RCC 7860 (cell line): ENCODE data around the gene SKI.

ENCODE experiments used
- DNase-seq: peaks from one replicate; pipeline ENCODE4 v3.0.0-alpha.2; 2015; ENCODE audit warnings: low spot score
- FAIRE-seq: peaks from 2 replicates; lab custom pipeline; 2012; peaks lifted over from hg19 to GRCh38; lab: Jason Lieb, UNC

The SKI gene

DNA sequence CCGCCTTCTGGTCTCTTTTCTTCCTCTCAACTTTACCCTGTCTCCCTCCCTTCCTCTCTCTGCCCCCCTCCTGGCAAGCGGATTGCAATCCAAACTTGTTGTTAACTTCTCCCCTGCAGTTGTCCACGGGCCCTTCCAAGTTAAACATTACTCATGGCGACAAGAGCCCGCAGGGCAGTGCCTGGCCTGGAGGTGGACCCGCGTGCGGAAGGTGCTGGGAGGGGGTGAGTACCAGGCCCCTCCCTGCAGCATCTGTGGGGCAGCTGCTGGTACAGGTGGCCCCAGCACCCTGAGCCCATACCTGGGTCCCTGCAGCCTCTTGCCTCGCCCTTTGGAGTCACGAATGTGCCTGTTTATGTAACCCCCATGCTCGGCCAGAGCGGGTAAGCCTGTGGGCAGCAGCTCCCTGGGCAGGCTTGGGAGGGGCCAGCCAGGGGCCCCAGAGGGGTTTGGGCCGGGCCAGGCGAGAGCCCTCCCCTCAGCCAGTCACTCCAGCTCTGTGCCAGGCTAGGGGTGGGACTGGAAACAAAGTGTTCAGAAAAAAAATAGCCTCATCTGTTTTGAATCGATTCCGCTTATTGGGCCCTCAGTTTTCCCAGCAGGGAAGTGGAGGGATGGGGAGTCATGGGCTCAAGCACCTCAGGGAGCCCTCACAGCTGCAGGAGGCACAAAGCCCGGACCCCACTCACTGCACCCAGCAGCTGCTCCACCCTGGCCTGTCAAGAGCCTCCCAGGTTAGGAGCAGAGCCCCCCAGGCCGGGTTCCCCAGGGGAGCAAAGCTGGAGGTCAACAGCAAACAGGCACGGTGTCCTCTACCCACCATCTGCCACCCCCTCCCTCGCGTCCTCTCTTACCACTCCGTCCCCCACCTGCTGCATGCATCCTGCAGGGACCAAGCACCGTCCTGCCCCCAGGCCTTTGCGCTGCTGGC, 19.5 kb upstream of the SKI start:
- FAIRE-seq = peak; percentile 41
- peak; percentile 66 for DNase-seq

DNA sequence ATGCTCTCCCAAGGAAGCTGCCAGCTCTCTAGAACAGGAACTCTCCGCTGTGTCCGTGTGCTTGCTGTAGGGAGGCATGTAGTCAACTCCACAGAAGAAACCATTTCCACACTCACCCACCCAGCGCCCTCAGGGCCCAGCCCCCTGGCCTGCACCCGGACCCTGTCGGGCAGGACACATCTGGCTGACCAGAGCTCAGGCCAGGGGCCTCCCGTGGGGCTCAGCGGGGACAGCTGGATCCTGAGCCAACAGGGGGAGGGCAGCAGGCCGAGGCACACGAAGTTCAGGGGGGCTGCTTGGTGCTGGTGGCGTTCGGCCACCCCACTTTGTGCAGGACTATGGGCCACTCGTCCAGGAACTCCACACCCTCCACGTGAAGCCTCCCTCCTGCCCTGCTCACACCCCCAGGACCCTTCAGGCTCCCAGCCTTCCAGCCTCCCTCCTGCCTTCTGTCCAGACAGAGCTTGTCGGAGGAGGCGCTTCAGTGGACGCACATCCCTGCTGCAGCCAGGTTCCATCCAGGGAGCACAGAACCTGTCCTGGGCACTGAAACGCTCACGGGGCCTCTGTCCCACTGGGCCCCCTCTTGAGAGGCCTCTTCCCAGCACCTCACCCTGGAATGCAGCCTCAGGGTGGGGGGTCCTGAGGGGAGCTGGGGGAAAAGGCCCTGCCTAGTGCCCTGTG, 18.6 kb upstream of the SKI start:
- DNase-seq = no peak
- no peak for FAIRE-seq

DNA sequence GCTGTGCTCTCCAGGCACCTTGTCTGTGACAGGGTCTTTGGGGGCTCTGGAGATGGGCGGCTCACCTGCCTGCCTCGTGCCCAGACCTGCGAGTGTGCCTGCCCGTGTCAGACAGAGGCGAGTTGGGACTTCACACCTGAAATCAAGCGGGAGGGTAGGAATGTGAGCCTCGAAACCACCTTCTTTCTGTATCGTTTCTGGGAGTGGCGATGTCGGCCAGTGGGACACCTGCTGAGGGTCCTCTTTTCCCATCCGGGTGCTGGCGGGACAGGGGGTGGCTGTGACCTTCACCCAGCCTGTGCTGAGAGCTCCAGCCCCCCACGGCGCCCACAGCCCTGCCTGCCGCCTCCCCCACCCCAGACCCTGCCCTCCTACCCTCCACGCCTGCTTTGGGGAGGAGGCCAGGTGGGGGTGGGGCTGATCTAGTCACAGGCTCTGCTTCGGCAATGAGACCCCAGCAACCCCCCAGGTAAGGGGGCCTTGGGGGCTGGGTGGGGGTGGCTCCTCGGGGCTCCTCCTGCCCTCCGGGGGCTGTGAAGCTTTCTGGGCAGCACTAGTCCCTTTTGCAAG, 17.9 kb upstream of the SKI start:
- no peak for DNase-seq
- no peak for FAIRE-seq

DNA sequence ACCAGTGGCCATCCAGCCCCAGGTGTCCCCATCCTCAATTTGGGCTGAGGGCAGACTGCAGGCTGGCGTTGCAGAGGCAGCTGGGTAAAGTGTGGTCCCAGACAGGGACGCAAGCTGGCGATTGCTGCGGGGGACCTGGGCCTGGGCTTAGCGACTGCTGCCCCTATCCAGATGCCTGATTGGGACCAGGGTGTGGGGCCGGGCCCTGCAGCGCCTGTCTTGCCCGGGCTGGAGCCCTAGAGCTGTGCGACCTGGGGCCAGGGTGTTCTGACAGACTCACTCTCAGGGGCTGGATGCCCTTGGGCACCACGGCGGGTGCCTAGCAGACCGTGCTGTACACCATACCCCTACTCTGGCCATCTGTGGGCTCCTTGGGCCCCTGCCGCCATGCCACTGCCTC, 17.3 kb upstream of the SKI start:
- FAIRE-seq = no peak
- DNase-seq = no peak

DNA sequence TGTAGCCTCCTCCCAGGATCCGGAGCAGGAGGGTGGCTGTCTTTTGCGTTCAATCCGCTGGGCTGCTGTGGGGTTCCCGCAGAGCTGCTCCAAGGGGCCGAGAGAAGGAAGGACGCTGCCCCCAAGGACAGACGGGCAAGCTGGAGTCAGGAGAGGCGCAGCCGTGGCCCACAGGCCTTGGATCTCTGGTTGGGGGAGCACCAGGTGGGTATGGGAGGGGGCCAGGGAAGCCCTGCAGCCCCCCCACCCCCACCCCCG, 15.9 kb upstream of the SKI start:
- FAIRE-seq (no peak), DNase-seq (no peak)

DNA sequence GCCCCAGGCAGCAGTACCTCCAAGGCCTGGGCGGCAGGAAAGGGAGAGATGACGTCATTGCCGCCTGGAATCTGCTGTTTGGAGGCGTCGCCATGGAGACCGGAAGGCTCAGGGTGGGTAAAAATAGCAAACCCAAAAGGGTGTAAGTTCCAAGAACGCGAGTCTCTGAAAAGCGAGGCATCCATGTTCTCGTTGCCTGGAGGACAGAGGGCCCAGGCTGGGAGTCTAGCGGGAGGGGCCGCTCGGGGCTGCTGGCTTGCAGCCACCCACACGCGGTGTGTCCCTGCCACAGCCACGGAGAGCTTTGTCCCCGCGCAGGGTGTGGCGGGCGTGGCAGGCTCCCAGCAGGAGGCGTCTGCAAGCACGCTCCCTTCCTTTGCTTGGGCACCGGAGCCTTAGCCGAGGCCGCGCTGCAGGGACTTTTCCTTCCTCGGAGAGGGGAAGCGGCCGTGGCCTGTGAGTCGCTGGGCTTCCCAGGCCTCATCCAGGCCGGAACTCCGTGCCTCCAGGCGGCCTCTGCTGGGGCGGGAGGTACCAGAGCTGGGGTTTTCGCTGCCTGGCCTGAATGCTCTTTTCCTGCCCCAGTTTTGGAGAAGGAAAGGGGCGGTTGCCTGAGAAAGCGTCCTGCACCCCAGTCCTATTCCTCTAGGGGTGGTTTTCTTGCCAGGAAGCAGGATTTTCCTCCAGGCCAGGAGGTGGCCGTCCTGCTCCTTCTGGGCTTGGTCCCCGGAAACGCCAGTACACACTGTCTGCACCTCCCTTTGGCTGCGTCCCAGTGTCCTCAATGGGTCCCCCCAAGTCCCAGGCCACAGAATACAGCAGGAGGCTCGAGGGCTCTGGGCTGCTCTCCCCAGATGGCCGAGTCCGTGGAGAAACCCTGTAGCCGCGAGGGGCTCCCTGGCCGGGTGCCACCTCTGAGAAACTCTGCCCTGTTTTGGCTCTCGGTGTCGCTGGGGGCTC, 15.3 kb upstream of the SKI start:
- FAIRE-seq = no peak
- DNase-seq = peak; percentile 87

DNA sequence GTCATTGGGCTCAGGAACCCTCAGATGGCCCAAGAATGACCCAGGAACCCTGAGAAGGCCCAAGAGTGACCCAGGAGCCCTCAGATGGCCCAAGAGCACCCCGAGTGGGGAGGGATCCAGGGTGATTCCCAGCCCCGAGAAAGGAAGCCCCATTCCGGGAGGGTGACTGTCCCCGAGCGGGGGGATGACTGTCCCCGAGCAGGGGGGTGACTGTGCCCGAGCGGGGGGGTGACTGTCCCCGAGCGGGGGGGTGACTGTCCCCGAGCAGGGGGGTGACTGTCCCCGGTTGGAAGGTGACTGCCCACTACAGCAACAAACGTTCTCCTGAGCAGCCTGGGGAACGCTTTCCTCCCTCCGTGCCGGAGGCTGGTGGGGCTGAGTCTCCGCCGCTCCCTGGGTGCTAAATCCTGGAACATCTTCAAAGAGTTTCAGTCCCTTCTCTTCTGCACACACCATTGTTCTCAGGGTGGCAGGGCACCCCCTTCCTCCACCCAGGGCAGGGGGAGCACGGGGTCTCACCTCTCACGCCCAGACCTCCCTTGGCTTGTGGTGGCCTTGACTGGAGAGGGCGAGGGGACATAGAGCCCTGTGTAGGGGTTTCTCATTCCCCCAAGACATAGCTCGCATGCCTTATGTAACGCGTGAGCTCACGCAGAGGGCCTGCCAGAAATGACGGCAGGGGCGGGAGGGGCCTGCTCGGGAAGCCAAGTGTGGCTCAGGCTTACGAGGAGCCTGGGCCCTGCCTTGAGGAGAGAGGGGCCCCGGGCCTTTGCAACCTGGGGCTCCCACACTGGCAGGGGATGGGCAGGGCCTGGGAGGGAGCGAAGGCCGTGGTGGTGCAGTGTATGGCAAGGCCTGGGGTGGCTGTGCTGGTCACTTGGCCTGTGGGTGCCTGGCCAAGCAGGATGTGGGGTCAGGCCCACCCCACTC, 14.3 kb upstream of the SKI start:
- FAIRE-seq (no peak), DNase-seq (no peak)

DNA sequence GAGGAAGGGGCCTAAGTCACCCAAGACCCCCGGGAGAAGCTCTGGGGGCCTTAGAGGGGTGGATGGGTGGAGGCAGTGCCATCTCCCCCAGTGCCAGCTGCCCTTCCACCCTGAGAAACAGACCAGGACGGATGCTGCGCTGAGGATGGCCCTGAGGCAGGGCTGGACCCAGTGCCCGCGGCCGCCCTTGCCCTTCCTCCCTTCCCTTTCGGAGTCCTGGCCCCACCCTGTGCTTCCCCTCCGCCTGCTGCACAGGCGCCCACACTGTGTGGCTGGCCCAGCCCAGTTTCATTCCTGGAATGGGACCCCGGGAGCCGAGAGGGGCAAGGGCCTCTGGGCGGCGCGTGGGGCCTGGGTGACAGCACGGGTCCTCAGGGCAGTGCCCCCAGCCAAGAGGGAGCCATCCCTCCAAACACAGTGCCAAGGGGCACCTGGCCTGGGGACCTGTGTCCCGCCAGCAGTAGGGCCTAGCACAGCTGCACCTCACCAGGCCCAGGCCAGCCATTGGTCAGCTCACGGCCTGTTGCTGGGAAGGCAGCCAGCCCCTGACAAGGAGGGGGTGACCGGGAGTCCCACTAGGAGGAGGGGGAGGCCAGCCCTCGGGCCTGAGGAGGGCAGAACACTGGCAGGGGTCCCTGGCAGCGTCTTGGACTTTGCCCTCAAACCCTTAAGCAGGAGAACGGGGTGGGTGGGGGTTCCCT, 13.4 kb upstream of the SKI start:
- FAIRE-seq = no peak
- no peak for DNase-seq

DNA sequence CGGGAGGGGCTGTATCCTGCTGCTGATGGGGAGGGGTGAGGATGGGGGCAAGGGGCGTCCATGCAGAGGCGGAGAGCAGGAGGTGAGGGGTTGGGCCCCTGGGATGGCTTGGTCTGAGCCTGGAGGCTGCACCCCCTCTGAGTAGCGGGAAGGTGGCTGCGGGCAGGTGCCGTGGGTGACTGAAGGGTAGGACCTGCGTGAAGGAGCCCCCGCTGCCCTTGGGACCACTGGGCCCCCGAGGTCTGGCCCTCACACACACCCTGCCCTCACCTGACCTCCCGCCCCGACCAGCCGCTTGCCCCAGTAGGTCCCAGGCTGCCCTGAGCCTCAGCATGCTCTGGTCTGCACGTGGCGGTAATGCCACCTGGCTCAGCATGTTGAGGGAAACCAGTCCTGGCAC, 12.8 kb upstream of the SKI start:
- FAIRE-seq (no peak), DNase-seq (no peak)

DNA sequence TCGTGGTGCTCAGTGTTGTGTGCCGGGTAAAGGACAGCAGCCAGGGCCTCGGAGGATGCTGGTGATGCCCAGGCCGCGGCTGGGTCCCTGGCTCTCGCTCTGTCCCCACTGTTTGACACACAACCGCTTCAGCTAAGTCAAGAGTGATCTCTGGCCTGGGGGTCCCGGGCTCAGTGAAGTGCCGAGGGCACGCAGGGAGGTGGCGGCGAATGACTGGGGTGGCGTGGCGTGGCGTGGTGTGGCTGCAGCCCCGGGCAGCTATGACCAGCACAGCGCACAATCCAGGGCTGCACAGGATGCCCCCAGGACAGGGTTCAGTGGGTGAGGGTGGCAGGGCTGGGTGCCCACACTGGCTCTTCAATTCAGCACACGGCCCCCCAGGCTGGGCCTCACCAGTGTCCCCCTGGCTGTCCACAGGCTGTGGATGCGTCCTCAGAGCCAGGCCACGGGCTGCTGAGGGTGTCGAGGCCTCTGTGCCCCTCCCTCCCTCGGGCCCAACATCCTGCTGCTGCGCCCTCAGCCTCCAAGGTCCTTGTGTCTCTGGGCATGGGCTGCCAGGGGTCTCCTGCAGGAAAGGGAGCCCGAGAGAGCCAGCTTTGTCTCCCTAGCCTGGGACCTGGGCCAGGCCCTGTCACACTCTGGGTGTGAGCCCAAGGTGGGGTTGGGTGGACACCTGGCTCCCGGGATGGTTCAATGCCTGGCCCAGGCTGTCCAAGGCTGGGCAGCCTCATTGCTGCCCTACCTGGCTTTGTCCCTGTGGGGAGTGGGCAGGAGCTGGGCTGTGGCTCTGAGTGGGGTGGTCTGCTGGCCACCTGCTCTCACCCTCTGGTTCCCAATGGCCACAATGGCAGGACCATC, 12.0 kb upstream of the SKI start:
- FAIRE-seq = no peak
- DNase-seq = no peak

DNA sequence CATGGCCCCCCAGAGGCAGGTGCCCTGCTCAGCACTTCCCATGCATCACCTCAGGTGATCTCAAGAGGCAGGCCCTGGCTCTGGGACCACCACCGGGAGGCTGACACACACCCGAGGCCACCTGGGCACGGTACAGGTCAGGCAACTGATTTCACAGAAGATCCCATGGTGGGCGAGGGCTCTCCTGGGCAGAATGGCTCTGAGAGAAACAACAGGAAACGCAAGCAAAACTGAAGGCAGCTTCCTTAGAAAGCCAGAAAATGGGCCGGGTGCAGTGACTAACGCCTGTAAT, 11.4 kb upstream of the SKI start:
- DNase-seq = no peak
- no peak for FAIRE-seq

DNA sequence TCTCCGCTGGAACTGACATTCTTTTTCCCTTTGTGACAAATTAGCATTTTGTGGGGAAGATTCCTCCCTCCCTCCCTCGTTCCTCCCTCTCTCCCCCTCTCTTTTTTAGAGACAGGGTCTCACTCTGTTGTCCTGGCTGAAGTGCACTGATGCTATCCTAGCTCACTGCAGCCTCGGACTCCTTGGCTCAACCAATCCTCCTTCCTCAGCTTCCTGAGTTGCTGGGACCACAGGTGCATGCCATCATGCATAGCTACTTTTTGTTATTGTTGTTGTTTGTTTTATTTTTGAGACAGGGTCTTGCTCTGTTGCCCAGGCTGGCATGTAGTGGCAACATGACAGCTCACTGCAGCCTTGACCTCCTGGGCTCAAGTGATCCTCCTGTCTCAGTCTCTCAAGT, 6.8 kb upstream of the SKI start:
- FAIRE-seq = no peak
- DNase-seq = no peak

DNA sequence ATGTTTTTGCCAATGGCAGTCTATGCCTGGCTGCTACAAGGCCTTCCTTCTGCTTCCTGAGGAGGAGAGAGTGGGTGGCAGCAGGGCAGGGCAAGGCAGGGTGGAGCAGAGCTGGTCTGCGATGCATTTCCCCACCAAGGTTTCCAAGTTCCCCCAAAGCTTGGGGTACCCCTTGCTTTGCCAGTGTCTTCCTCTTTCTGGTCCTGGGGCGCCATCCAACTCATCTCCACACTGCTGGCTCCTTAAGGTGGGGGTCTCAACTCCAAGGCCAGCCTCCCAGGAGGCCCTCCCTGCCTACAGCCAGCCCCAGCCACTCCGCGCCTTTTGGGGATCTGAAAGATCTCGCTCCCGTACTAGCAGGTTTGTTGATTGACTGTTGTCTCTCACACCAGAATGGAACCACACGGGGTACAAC, 3.9 kb upstream of the SKI start:
- no peak for FAIRE-seq

DNA sequence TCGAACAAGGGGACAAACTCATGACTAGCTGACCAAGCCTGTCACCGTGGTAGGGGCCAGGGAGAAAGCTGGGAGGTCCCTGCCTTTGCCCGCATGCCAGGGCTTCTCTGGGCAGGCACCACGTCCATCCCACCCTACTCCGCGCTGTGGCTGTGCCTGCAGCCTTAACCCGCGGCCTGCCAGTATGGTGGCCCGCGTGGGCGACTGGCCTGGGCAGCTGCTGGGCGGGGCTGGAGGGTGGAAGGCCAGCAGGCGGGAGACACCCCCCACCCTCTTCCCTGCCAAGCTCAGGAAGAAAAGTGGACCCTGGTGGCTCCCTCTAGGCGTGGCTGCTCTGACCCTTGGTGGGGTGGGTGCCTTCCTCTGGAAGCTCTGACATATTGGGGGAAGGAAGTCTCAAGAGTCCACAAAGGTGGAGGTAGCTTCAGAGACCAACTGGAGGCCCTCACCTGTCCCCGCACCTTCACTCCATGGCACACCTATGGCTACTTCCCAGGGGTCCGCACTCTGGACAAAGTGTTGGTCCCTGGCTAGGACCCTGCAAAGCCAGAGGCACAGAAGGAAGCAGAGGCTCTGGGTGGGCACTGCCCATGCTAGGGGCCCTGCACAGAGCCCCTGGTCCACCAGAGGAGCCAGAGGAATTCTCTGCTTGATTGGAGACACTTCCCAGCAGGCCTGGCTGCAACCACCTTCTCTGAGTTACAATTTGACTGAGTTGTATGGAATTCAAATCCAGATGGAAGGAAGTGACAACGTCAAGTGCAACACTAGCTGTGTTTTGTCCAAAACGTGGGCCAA, 3.3 kb upstream of the SKI start:
- FAIRE-seq = no peak
- DNase-seq = no peak

More for the DNA sequence above, 3.9 kb upstream of the SKI start:
- DNase-seq = no peak

DNA sequence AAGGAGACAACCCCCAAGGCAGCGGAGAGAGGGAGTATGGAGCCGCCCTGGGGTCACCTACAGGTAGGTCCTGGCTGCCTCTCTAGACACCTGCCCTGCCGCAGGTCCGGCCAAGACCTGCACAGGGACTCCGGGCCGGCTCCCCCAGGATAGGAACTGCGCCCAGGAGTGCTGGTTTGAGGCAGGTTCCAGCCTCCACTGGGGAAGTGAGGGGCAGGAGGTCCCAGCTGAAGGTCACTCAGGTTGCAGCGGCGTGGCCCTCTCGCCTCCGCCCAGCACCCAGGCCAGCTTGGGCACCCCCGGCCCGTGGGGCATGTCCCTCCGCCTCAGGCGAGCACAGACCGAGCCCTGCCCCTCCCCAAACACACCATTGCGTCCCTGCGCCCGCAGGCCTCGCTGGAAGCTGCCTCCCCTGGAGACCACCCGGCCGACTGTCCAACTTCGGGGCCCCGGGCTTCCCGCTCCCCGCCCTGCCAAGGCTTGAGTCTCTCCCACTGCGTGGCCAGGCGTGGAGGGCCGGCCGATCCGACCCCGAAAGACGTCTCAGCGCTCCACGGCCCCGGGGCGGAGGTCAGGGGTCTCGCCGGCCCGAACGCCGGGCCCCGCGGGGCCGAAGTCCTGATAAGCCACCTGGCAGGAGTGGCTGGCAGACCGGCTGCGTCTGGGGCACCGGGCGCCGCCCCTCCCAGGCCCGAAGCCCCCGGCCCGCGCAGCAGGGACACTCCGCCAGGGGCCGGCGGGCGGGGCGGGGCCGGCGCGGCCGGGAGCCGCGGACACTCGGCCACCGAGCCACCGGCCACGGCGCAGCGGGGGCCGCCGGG, 1.4 kb upstream of the SKI start:
- FAIRE-seq (no peak), DNase-seq (no peak)

DNA sequence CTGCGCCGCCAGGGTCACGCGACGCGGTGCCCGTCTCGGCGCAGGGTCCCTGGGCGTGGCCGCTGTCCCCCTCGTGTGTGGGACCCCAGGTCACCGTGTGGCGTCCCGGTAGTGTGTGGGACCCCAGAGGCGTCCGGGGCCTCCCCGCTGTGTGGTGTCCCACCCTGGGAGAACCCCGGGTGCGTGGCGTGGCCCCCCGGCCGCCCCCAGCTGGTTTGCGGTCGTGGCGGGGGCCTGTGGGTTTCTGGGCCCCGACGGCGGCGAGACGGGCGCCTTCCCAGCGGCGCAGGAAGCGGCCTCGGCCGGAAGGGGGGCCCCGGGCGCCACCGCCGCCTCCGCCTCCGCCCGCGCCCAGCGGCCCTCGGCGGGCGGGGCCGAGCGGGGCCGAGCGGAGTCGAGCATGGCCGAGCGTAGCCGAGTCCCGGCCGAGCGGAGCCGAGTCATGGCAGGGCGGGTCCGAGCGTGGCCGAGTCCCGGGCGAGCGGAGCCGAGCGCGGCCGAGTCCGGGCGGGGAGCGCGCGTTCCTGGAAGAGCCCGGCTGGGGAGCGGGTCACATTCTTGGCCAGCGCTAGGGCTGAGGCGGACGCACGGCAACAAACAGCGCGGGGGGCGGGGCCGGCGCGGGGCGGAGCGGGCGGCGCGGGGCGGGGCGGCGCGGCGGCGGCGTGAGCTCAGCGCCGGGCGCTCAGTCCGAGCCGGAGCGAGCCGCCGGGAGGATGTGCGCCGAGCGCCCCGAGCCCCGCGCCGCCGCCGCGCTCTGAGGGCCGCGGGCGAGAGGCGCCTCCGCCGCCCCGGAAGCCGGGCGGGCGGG, 568 bp upstream of the SKI start:
- peak; percentile 91 for DNase-seq
- no peak for FAIRE-seq
